D721Med (cell line): ENCODE measurements around the gene SOCS3.
"Not testable (repeated sequence)": the region's sequence is repeated elsewhere in the genome, so short reads cannot be mapped to it uniquely, and the experiment has no call there.

ENCODE experiments used
- DNase-seq: peaks from one replicate; pipeline ENCODE4 v3.0.0; 2011; ENCODE audit warnings: low spot score; ENCODE audit not compliant: insufficient read length
- FAIRE-seq: peaks from 2 replicates; lab custom pipeline; 2011; peaks lifted over from hg19 to GRCh38; lab: Jason Lieb, UNC
- TF ChIP-seq, protein P1 (sequence below): IDR thresholded peaks from 2 replicates; pipeline ENCODE4 v1.5.1; 2012; ENCODE audit warnings: mild to moderate bottlenecking, control low read depth; ENCODE audit not compliant: insufficient read depth; ENCODE audit errors: missing control alignments

SOCS3 gene

DNA sequence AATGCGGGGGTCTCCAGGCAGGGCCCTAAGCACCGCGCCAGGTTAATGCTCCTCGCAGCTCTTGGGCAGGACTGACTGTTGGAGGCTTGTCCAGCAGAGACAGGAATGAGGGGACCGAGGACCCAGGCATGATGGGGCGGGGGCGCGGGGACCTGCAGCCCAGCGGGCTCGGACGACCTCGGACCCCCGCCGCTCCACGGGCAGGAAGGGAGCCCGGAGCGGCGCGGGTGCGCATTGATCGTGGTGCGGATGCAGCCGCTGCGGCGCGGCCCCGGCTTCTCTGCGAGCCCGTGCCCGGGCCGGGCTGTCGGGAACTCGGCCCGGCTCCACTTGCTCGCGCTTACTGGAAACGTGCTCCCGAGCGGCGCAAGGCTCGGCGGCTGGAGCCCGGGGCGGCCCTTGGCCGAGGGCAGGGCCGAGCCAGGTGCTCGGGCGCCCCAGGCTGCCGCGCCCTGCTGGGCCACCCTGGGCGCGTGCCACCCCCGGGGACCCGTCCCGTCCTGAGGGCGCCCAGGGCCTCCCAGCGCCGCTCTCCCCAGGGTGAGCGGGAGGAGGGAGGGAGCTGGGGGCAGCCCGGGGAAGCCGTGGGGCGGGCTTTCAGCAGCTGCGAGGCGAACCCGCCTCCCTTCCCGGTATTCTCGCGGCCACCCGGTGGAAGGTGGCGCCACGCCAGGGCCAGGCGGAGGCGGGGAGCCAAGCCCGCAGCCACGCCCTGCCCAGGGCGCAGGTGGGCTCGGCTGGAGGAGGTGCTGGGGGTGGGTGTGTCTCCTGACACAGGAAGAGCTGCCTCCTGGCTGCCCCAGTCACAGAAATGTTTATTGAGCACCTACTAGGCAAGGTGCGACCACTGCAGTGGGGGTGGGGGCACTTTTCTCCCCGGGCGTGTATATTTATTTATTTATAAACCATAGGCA is 45.9 kb downstream of the SOCS3 start:
- FAIRE-seq (no peak), DNase-seq (peak; percentile 85)
- TF ChIP-seq, protein P1, sequence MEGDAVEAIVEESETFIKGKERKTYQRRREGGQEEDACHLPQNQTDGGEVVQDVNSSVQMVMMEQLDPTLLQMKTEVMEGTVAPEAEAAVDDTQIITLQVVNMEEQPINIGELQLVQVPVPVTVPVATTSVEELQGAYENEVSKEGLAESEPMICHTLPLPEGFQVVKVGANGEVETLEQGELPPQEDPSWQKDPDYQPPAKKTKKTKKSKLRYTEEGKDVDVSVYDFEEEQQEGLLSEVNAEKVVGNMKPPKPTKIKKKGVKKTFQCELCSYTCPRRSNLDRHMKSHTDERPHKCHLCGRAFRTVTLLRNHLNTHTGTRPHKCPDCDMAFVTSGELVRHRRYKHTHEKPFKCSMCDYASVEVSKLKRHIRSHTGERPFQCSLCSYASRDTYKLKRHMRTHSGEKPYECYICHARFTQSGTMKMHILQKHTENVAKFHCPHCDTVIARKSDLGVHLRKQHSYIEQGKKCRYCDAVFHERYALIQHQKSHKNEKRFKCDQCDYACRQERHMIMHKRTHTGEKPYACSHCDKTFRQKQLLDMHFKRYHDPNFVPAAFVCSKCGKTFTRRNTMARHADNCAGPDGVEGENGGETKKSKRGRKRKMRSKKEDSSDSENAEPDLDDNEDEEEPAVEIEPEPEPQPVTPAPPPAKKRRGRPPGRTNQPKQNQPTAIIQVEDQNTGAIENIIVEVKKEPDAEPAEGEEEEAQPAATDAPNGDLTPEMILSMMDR = no peak

DNA sequence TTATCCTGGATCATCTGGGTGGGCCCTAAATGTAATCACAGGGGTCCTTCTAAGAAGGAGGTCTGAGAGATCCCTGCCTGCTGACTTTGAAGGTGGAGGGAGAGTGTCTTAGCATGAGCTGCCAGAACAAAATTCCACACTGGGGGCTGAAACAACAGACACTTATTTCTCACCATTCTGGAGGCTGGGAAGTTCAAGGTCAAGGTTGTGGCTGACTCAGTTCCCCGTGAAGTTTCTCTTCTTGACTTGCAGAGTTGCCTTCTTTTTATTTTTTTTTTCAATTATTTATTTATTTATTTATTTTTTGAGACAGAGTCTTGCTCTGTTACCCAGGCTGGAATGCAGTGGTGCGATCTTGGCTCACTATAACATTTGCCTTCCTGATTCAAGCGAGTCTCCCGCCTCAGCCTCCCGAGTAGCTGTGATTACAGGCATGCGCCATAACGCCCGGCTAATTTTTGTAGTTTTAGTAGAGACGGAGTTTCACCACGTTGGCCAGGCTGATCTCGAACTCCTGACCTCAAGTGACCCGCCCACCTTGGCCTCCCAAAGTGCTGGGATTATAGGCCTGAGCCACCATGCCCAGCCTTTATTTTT is 50.1 kb downstream of the SOCS3 start:
- not testable (repeated sequence) for DNase-seq, FAIRE-seq

DNA sequence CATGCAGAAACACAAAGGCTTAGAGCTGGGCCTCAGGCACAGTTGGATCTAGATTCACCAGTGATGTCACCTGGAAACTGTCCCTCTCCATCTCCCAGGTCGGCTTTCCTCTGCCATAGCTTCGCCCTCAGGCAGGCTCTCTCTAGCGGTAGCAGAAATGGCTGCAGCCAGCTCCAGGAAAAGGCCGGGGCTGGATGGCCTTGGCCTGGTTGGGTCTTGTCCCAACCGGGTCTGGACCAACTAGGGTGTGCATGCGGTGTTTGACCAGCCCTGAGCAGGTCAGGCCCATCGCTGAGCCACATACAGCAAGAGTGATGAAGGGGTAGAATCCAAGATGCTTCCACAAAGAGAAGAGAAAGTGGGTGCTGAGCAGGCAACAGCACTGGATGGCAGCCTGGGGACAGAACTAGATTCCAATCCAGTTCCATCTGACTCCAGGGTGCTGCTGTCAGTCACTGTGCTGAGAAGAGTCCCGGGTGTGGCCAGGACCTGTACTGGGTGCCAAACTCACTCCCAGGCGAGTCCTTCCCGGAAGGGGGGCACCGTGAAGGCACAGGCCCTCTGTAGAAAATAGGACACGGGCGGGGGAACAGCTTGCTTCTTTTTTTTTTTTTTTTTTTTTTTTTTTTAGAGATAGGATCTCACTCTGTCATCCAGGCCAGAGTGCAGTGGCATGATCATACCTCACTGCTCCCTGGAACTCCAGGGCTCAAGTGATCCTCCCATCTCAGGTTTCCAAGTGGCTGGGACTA is 51.8 kb downstream of the SOCS3 start:
- FAIRE-seq (no peak), DNase-seq (no peak)
- TF ChIP-seq, protein P1 = no peak

DNA sequence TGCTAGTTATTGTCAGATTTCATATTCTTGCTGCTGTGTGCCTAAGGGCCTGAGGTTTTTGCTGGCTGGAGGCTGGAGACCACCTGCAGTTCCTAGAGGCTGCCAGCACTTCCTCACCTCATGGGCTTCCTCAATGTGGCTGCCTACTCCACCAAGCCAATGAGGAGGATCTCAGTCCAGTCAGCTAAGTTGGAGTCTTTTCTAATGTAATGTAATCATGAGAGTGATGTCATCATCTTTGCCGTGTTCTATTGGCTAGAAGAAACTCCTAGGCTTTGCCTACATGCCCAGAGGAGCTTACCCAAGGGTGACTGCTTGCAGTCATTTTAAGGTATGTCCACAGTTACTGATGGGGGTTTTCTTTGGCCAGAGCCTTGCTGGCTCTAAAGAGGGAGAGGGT is 53.0 kb downstream of the SOCS3 start:
- DNase-seq = no peak
- TF ChIP-seq, protein P1 = no peak
- no peak for FAIRE-seq
